Measurements from ENCODE around the gene FAM193A. TPM values are rescaled to one million over a fixed set of nuclear protein-coding genes. Genes with fewer than 3 reads are reported as not detected.

FAM193A gene
- total and polyA plus RNA-seq, 12 donors = 7.5 to 20.6 (median 15.9) TPM

DNA sequence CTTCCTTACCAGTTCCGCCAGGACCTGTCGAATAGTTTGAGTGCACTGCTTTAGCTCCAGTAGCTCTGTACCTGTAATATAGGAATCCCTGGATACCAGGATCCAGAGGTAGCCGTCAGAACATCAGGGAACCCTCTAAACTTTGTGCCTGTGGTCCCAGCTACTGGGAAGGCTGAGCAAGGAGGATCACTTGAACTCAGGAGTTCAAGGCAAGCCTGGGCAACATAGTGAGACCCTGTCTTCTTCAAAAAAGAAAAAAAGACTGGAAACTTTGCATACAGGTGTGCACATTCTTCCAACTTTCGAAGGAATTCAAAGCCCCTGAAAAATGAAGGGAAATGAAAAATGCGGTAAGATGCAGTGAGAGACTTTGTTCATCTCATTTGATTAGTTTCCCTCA is 32.6 kb upstream of the FAM193A start:
- TF ChIP-seq, protein P1, sequence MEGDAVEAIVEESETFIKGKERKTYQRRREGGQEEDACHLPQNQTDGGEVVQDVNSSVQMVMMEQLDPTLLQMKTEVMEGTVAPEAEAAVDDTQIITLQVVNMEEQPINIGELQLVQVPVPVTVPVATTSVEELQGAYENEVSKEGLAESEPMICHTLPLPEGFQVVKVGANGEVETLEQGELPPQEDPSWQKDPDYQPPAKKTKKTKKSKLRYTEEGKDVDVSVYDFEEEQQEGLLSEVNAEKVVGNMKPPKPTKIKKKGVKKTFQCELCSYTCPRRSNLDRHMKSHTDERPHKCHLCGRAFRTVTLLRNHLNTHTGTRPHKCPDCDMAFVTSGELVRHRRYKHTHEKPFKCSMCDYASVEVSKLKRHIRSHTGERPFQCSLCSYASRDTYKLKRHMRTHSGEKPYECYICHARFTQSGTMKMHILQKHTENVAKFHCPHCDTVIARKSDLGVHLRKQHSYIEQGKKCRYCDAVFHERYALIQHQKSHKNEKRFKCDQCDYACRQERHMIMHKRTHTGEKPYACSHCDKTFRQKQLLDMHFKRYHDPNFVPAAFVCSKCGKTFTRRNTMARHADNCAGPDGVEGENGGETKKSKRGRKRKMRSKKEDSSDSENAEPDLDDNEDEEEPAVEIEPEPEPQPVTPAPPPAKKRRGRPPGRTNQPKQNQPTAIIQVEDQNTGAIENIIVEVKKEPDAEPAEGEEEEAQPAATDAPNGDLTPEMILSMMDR (IDR thresholded peaks at IDR 0.05) = no peak
- H3K4me3 ChIP-seq = no peak overlapping the region
- no peaks in the 10 kb centered on the region for H3K27me3 ChIP-seq
- ATAC-seq (no peak), DNase-seq (no peak)
- intact Hi-C loops (cut with DNase I) = no loop called here
- H3K4me1 ChIP-seq = peaks cover 0 to 3% (median 0%) of the 10 kb centered on the region in 9 donors
- H3K9me3 ChIP-seq = no peaks in the 10 kb centered on the region
- WGBS, 2 donors = 95% methylated on average over 5 of the region's 5 CpGs
- no peak overlapping the region for H3K27ac ChIP-seq
- peaks cover 0 to 94% (median 36%) of the 10 kb centered on the region in 9 donors for H3K36me3 ChIP-seq

DNA sequence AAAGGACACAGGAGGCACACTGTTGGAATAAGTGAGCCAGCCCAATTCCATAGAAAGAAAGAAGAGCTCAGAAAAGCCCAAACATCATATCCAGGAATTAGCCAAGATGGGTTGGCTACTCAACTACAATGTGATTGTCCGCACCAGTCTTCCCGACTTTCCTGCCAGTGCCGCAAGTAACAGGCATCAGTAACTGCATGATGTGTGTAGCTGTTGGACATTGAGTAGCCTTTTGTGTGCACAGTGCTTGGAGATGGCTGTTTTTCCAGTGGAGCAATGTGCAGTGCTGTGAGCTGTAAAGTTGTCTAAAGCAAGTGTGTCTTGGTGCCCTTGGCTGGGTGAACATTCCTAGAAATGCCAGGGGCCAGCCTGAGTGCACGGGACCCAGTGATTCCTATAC is 29.2 kb upstream of the FAM193A start:
- intact Hi-C loops (cut with DNase I) = no loop called here
- H3K4me1 ChIP-seq = peaks cover 0 to 7% (median 0%) of the 10 kb centered on the region in 9 donors
- 88 to 90% methylated on average over 4 of the region's 4 CpGs for WGBS, 2 donors
- H3K4me3 ChIP-seq = no peak overlapping the region
- peaks cover 0 to 90% (median 21%) of the 10 kb centered on the region in 9 donors for H3K36me3 ChIP-seq
- H3K27ac ChIP-seq = no peak overlapping the region
- DNase-seq (no peak), ATAC-seq (no peak)
- TF ChIP-seq, protein P1 (IDR thresholded peaks at IDR 0.05) = no peak
- H3K9me3 ChIP-seq = no peaks in the 10 kb centered on the region
- no peaks in the 10 kb centered on the region for H3K27me3 ChIP-seq

GRCh38 chr4:2507855-2508254 is 28.6 kb upstream of the FAM193A start:
- H3K27ac ChIP-seq = no peak overlapping the region

GRCh38 chr4:2510351-2511259 is 25.8 kb upstream of the FAM193A start:
- WGBS, 2 donors = 83 to 86% methylated on average over 13 of the region's 13 CpGs
- H3K36me3 ChIP-seq = peaks cover 0 to 93% (median 28%) of the 10 kb centered on the region in 9 donors

More at GRCh38 chr4:2507855-2508254, 28.6 kb upstream of the FAM193A start:
- peaks cover 0 to 90% (median 20%) of the 10 kb centered on the region in 9 donors for H3K36me3 ChIP-seq
- no peak overlapping the region for H3K4me3 ChIP-seq
- TF ChIP-seq, protein P1 (IDR thresholded peaks at IDR 0.05) = no peak
- H3K4me1 ChIP-seq = peaks cover 0 to 7% (median 0%) of the 10 kb centered on the region in 9 donors
- intact Hi-C loops (cut with DNase I) = no loop called here
- 93 to 96% methylated on average over 7 of the region's 7 CpGs for WGBS, 2 donors
- no peak for ATAC-seq
- no peaks in the 10 kb centered on the region for H3K9me3 ChIP-seq
- no peaks in the 10 kb centered on the region for H3K27me3 ChIP-seq
- no peak for DNase-seq

More at GRCh38 chr4:2510351-2511259, 25.8 kb upstream of the FAM193A start:
- DNase-seq = no peak
- TF ChIP-seq, protein P1 (IDR thresholded peaks at IDR 0.05) = no peak
- peaks cover 0 to 11% (median 4%) of the 10 kb centered on the region in 9 donors for H3K4me1 ChIP-seq
- no peak overlapping the region for H3K4me3 ChIP-seq
- H3K27me3 ChIP-seq = no peaks in the 10 kb centered on the region
- no peak for ATAC-seq
- intact Hi-C loops (cut with DNase I) = no loop called here
- no peak overlapping the region for H3K27ac ChIP-seq
- no peaks in the 10 kb centered on the region for H3K9me3 ChIP-seq

Measured in heart right ventricle (tissue), 16 donors.